Activated CD8-positive, alpha-beta T cell treated with anti-CD3 and anti-CD28 coated beads for 36 hours (primary cell): Measurements from ENCODE around the gene NEDD9. TPM values are rescaled to one million over a fixed set of nuclear protein-coding genes. Genes with fewer than 3 reads are reported as not detected.

Experiments used
- ATAC-seq: fragments of 200-7000 bp; cut with Tn5 transposase; one replicate; pipeline ENCODE4 v1.10.0; 2021; ENCODE audit warnings: mild to moderate bottlenecking, moderate library complexity
- CTCF ChIA-PET: fragments of 350-600 bp; sonication (Branson Sonifier 250); formaldehyde crosslinking; loops from one replicate; lab custom pipeline; 2021; ENCODE audit warnings: antibody characterized with exemption; lab: Charles Lee
- POLR2A ChIA-PET: fragments of 350-600 bp; sonication (Branson Sonifier 250); formaldehyde crosslinking; loops from one replicate; lab custom pipeline; 2021; ENCODE audit warnings: antibody characterized with exemption; lab: Charles Lee
- DNase-seq: peaks from one replicate; pipeline ENCODE4 v3.0.0-alpha.2; 2020
- H3K27ac Mint-ChIP-seq: one replicate; pipeline ENCODE4 v1.8.0; 2021; ENCODE audit warnings: mild to moderate bottlenecking, mixed read lengths
- H3K27me3 Mint-ChIP-seq: one replicate; pipeline ENCODE4 v1.8.0; 2021; ENCODE audit warnings: mixed read lengths
- H3K36me3 Mint-ChIP-seq: one replicate; pipeline ENCODE4 v1.8.0; 2021; ENCODE audit warnings: low read depth, mixed read lengths
- H3K4me1 Mint-ChIP-seq: one replicate; pipeline ENCODE4 v1.8.0; 2021; ENCODE audit warnings: low read depth, mixed read lengths
- H3K4me3 Mint-ChIP-seq: one replicate; pipeline ENCODE4 v1.8.0; 2021; ENCODE audit warnings: mild to moderate bottlenecking, moderate library complexity, mixed read lengths
- H3K9me3 Mint-ChIP-seq: one replicate; pipeline ENCODE4 v1.8.0; 2021; ENCODE audit warnings: mixed read lengths
- intact Hi-C: fragments of 100-400 bp; cut with micrococcal nuclease; formaldehyde crosslinking; loops from one replicate; pipeline ENCODE4 v1.10.0; 2022
- total RNA-seq, 2 experiments: library from RNA; stranded (reverse); gene quantifications; one replicate each; pipeline ENCODE4 v1.2.3, GENCODE V29; 2021
- TF ChIP-seq, protein P1 (sequence below): fragments of 200-600 bp; IDR thresholded peaks from one replicate; pipeline ENCODE4 v1.8.0; 2022; ENCODE audit warnings: antibody characterized with exemption, mild to moderate bottlenecking

NEDD9 gene
- total RNA-seq, 2 experiments from 2014 or later: 26.6 to 29.7 TPM

DNA sequence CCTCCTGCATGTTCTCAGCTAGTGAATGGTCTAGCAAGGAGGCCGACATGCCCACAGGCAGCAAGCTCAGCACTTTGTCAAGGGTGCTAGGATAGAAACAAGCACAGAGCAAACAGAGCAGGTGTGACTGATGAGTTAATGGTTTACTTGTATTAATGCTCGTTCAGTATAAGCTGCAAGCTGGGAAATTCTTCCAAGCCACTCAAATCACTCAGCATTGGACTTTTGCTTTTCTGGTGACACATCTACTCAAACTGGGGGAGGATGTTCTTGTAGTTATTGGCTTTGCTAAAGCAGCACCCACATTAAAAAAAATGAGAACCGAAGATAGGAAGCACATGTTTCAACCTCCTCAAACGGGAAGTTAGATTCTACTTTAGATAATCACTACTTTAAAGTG, 43.1 kb upstream of the NEDD9 start:
- intact Hi-C loops: loop anchor here (5.0 kb wide), 1 partner anchor 43 kb away; the partner anchor contains the start of gene NEDD9
- H3K9me3 Mint-ChIP-seq: no peaks in the 10 kb centered on the region
- peaks cover 45% of the 10 kb centered on the region for H3K4me1 Mint-ChIP-seq
- peaks cover 23% of the 10 kb centered on the region for H3K36me3 Mint-ChIP-seq
- H3K4me3 Mint-ChIP-seq: peak overlapping the region; percentile 20
- ChIA-PET POLR2A (interaction anchor here (0.8 to 1.2 kb wide), 5 partner anchors 8 to 55 kb away, joined by 3 to 4 read pairs (median 3); no protein-coding TSS in a partner anchor), CTCF (interaction anchor here (0.8 to 3.6 kb wide), 5 partner anchors 43 to 220 kb away, joined by 3 to 11 read pairs (median 4); partner anchors contain the start of gene NEDD9)
- H3K27ac Mint-ChIP-seq: peak overlapping the region; percentile 74
- peak; percentile 60 for ATAC-seq
- peak; percentile 33 for DNase-seq
- TF ChIP-seq, protein P1, sequence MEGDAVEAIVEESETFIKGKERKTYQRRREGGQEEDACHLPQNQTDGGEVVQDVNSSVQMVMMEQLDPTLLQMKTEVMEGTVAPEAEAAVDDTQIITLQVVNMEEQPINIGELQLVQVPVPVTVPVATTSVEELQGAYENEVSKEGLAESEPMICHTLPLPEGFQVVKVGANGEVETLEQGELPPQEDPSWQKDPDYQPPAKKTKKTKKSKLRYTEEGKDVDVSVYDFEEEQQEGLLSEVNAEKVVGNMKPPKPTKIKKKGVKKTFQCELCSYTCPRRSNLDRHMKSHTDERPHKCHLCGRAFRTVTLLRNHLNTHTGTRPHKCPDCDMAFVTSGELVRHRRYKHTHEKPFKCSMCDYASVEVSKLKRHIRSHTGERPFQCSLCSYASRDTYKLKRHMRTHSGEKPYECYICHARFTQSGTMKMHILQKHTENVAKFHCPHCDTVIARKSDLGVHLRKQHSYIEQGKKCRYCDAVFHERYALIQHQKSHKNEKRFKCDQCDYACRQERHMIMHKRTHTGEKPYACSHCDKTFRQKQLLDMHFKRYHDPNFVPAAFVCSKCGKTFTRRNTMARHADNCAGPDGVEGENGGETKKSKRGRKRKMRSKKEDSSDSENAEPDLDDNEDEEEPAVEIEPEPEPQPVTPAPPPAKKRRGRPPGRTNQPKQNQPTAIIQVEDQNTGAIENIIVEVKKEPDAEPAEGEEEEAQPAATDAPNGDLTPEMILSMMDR: no peak
- no peaks in the 10 kb centered on the region for H3K27me3 Mint-ChIP-seq

DNA sequence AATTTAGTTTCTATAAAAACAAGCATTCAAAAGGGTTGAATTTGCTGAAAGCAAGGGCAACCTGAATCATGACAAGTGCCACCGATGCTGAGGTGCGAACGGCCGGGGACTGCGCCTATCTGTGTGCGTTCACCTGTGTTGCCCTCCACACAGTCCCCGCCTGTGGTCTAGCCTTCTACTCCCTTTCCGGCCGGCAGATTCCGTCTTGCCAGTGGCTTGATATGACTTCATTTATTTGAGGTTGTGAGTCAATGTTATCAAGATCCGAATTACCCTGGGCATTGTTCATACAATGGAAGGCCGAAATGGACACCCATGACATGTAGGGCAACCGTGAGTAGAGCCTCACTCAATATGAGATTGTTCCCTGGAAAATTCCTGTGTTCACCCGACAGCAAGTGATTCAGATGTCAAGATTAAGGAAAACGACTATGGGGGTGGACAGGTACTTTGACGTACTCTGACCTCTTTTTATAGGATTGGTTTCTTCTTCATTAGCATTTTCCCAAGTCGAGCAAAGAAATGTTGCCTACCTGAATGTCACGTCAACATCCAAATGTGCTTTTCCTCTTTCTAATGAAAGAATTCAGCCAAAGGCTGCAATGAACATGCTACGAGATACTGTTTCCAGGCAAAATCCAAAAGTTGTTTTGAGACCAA, 41.1 kb upstream of the NEDD9 start:
- Mint-ChIP-seq H3K27me3 (no peaks in the 10 kb centered on the region), H3K4me1 (peaks cover 39% of the 10 kb centered on the region), H3K27ac (no peak overlapping the region), H3K4me3 (no peak overlapping the region), H3K9me3 (no peaks in the 10 kb centered on the region), H3K36me3 (peaks cover 16% of the 10 kb centered on the region)
- DNase-seq (no peak), ATAC-seq (no peak)
- CTCF ChIA-PET: no interaction called here
- intact Hi-C loops: no loop called here
- POLR2A ChIA-PET: no interaction called here
- TF ChIP-seq, protein P1: no peak

DNA sequence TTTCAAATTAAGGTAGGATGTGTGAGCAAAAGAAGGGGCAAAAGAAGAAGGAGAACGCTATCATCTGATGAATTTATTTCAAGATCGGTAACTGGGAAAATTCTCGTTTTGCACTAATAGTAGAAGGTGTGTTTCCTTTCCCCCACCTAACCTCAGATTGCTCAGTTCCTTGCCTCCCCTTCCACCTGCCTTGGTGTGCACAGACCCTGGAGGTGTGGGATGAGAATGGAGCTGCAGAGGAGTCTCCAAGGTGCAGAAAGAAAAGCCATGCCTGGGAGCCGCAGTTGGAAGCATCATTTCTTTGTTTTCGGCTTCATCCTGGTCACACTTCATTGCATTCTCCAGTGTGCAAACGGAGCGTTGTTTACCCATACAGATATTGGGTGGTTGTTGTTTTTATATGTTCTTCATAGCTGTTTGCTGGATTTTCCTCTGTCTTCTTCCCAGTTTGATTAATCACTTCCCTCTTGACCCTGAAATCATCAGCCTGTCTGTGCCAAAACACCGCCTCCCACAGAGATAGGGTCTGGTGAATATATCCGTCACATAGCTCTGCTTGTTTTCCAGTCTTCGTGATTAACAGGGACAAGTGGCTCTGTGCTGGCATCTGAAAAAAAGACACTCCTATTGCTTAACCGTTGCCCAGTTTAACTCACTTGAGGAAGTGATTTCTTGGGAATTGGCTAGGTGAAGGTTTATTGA, 40.2 kb upstream of the NEDD9 start:
- Mint-ChIP-seq H3K4me3 (no peak overlapping the region), H3K27me3 (no peaks in the 10 kb centered on the region), H3K36me3 (peaks cover 16% of the 10 kb centered on the region), H3K4me1 (peaks cover 30% of the 10 kb centered on the region), H3K9me3 (no peaks in the 10 kb centered on the region), H3K27ac (no peak overlapping the region)
- ChIA-PET POLR2A (no interaction called here), CTCF (interaction anchor here (1.2 kb wide), 1 partner anchor 223 kb away, joined by 3 read pairs; no protein-coding TSS in a partner anchor)
- ATAC-seq (no peak), DNase-seq (no peak)
- TF ChIP-seq, protein P1: no peak
- intact Hi-C loops: no loop called here

DNA sequence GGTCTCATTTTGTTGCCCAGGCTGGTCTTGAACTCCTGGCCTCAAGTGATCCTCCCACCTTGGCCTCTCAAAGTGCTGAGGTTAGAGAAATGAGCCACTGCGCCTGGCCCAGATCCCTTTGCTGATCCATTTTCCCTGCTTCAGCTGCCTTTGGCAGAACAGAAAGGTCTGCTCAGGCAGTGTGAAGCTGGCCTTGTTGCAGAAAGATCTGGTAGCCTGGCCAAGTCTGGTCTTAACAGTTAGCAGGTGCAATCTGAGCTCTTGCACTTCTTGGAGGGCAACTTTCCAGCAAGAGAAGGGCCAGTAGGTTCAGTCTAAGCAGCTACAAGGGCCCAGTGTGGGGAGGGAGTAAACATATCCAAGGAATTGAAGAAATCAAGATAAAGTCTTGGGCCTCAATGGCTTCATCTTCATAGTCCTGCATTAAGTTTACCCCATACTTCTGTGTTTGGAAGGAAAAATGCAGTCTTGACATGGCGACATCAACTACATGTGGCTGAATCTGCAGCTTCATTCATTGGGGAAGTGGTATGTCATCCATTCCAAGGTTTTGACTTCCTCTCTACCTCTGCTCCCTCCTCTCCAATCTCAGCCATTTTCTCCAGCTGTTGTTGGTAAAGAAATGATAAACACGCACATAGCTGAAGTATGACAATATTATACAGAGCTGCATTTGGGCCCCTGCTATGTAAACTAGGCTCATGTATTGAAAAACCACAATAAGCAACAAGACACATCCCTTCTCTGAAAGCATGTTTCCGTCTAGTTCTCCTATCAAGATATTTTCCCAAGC, 39.0 kb upstream of the NEDD9 start:
- H3K27me3 Mint-ChIP-seq: no peaks in the 10 kb centered on the region
- DNase-seq (no peak), ATAC-seq (no peak)
- TF ChIP-seq, protein P1: no peak
- ChIA-PET CTCF (interaction anchor here (1.2 to 1.3 kb wide), 2 partner anchors 224 to 225 kb away, joined by 3 to 5 read pairs; no protein-coding TSS in a partner anchor), POLR2A (no interaction called here)
- peaks cover 16% of the 10 kb centered on the region for H3K36me3 Mint-ChIP-seq
- H3K27ac Mint-ChIP-seq: no peak overlapping the region
- intact Hi-C loops: no loop called here
- H3K4me3 Mint-ChIP-seq: no peak overlapping the region
- H3K4me1 Mint-ChIP-seq: peaks cover 18% of the 10 kb centered on the region
- H3K9me3 Mint-ChIP-seq: no peaks in the 10 kb centered on the region
